LNCaP clone FGC (cell line): ENCODE data around the gene MEGF6.

Source experiments
- DNase-seq: peaks from one replicate; pipeline ENCODE4 v3.0.0-alpha.2; 2011; ENCODE audit warnings: low read depth
- H3K4me3 ChIP-seq: 2 replicates; pipeline ENCODE4 v1.5.1; 2011; ENCODE audit warnings: mild to moderate bottlenecking, low read depth, low read length, control low read depth
- TF ChIP-seq, protein P1 (sequence below): IDR thresholded peaks from 2 replicates; pipeline ENCODE4 v1.5.1; 2012; ENCODE audit warnings: mild to moderate bottlenecking; ENCODE audit not compliant: control insufficient read depth, insufficient read depth; ENCODE audit errors: extremely low read depth

Gene MEGF6

DNA sequence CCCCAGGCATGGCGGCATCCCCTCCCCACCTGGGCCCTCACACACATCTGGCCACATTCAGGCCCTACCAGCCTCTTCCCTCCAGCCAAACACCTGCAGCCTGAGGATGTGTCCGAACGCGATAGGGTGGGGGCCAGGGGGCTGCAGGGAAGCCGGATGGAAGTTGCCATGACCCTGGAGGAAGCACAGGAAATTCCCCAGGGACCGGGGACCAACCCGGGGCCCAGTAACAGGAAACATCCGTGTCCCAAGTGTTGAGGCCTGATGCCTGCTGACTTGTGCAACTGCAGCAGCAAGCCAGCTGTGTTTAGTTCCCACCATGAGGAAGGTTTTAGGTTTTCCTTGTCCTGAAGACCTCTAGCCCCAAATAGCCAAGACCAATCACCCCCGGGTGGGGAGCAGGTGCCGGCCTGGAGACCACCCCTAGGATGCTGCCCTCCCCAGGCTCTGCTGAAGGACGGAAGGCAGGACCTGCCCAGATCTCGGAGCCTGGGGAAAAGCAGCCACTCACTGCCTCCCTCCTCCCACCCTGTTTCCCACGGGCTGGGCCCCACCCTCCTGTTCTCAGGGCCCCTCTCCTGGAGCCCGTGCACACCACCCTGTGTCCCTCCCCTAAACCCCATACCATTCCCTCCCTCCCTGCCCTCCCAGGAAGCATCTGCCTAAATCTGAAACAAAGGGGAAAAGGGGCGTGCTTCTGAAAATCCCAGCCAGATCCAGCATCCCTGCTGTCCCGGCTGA, 29.8 kb downstream of the MEGF6 start:
- TF ChIP-seq, protein P1, sequence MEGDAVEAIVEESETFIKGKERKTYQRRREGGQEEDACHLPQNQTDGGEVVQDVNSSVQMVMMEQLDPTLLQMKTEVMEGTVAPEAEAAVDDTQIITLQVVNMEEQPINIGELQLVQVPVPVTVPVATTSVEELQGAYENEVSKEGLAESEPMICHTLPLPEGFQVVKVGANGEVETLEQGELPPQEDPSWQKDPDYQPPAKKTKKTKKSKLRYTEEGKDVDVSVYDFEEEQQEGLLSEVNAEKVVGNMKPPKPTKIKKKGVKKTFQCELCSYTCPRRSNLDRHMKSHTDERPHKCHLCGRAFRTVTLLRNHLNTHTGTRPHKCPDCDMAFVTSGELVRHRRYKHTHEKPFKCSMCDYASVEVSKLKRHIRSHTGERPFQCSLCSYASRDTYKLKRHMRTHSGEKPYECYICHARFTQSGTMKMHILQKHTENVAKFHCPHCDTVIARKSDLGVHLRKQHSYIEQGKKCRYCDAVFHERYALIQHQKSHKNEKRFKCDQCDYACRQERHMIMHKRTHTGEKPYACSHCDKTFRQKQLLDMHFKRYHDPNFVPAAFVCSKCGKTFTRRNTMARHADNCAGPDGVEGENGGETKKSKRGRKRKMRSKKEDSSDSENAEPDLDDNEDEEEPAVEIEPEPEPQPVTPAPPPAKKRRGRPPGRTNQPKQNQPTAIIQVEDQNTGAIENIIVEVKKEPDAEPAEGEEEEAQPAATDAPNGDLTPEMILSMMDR: no peak
- no peak for DNase-seq
- no peak overlapping the region for H3K4me3 ChIP-seq

DNA sequence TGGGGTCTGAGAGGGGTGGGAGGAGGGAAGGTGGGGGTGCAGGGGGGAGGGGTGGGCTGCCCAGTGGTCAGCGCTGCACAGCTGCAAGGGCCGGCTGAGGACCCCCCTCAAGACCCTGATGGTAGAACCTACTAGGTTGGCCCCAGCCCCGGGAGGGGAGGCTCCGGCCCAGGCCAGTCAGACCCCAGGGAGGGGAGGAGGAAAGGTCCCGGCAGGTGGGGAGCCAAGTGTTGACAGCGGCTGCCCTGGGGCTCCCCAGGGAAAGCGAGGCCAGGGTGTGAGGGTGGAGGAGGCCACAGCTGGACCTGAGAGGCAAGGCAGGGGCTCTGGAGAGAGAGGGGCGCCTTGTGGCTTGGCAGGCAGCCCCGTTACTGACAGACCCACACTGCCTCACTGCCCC, 31.1 kb downstream of the MEGF6 start:
- no peak for DNase-seq

DNA sequence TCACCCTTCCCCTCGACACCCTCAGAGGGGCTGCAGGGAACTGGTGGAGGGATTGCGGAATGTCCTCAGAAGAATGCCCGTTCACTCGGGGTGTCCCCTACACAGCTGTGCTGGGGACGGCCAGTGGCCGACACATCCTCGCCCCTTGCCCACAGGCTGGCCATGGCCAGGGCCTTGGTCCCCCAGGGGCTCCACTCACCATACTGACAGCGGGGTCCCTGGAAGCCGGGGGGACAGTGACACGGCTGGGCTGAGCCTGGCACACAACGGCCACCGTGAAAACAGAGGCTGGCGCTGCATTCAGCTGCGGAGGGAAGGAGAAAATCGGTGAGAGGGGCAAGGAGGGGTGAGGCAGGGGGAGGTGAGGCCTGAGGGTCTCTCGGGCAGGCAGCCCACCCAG, 31.7 kb downstream of the MEGF6 start:
- DNase-seq: no peak
- no peak overlapping the region for H3K4me3 ChIP-seq
- TF ChIP-seq, protein P1: no peak

More for the DNA sequence above, 31.1 kb downstream of the MEGF6 start:
- TF ChIP-seq, protein P1: no peak
- no peak overlapping the region for H3K4me3 ChIP-seq

DNA sequence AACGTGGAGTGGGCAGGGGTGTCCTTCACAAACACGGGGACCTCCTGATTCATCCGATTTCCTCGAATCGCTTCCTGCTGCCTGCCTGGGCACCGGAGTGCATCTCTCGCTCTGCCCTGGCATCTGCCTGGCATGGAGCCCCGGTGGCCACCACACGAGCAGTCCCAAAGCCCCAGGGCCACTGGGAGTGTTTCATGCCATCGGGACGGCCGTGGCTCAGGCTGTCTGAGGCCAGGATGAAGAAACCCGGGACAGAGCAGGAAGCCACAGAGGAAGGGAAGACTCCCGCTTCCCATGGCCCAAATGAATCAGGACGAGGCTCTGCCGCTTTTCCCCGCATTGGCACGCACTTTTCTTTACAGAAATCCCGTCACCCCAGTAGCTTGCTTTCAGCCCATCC, 32.4 kb downstream of the MEGF6 start:
- no peak for DNase-seq
- no peak overlapping the region for H3K4me3 ChIP-seq
- TF ChIP-seq, protein P1: no peak

DNA sequence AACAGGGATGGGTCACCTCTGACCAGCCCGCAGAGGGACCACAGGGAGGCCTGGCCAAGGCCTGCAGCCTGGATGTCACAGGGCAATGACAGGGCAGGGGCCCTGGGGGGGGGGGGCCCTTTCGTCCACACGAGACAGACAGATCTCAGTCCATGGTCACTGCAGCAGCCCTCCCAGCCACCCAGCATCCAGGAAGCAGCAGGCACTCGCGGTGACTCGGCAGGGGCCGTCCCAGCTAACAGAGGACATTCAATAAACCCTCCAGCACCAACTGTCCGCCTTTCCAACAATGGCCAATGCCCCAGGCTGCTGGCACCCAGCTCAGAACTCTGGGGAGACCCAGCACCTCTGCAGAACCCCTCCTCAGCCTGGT, 32.9 kb downstream of the MEGF6 start:
- TF ChIP-seq, protein P1: no peak
- no peak overlapping the region for H3K4me3 ChIP-seq
- no peak for DNase-seq

DNA sequence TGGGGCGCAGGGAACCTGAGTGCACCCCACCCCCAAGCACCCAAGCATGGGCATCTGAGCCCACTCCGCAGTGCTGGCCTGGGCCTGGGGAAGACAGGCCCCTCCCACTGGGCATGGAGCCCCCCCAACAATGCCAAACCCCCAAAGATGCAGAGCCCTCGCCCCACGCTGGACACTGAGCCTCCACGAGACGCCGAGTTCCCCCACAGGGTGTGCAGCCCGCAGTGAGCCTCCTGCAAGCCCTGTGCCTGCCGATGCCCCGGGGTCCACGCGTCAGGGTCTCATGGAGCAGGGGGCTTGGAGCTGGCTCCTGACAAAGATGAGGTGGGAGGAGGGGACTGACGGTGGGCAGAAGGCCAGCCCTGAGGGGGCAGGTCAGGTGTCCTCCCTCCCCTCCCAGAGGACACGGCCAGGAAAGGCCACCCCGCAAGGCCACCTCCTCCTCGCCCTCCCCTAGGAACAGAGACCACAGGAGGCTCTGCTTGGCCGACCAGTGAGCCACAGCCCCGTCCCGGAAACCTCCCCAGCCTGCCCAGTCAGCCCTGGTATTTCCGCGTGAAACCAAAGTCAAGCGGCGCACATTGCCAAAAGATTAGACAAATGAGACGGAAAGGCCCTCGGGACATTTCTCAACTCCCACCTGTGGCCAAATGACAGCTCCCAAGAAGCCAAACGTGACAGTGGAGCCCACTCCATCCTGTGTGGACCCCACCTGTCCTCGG, 33.4 kb downstream of the MEGF6 start:
- no peak for DNase-seq
- no peak overlapping the region for H3K4me3 ChIP-seq
- TF ChIP-seq, protein P1: no peak
